HUES48 (cell line): Measurements from ENCODE around the gene MPPED1.

Source experiments
- H3K27ac ChIP-seq: one replicate; pipeline ENCODE4 v1.7.0; 2013; ENCODE audit warnings: low read depth, low read length, inconsistent platforms
- H3K27me3 ChIP-seq: 2 replicates; pipeline ENCODE4 v1.6.1; 2013; ENCODE audit warnings: mild to moderate bottlenecking, low read length; ENCODE audit not compliant: control insufficient read depth, insufficient read depth
- H3K36me3 ChIP-seq: 2 replicates; pipeline ENCODE4 v1.6.1; 2013; ENCODE audit warnings: low read length; ENCODE audit not compliant: control insufficient read depth, insufficient read depth
- H3K4me1 ChIP-seq: 2 replicates; pipeline ENCODE4 v1.6.1; 2013; ENCODE audit warnings: mild to moderate bottlenecking, low read length; ENCODE audit not compliant: control insufficient read depth, insufficient read depth
- H3K4me3 ChIP-seq: 2 replicates; pipeline ENCODE4 v1.5.1; 2013; ENCODE audit warnings: mild to moderate bottlenecking, low read depth, low read length
- H3K9ac ChIP-seq: 2 replicates; pipeline ENCODE4 v1.6.1; 2013; ENCODE audit warnings: mild to moderate bottlenecking, low read depth, low read length, moderate library complexity
- H3K9me3 ChIP-seq: 2 replicates; pipeline ENCODE4 v1.6.1; 2013; ENCODE audit warnings: low read length; ENCODE audit not compliant: control insufficient read depth, insufficient read depth

The MPPED1 gene

DNA sequence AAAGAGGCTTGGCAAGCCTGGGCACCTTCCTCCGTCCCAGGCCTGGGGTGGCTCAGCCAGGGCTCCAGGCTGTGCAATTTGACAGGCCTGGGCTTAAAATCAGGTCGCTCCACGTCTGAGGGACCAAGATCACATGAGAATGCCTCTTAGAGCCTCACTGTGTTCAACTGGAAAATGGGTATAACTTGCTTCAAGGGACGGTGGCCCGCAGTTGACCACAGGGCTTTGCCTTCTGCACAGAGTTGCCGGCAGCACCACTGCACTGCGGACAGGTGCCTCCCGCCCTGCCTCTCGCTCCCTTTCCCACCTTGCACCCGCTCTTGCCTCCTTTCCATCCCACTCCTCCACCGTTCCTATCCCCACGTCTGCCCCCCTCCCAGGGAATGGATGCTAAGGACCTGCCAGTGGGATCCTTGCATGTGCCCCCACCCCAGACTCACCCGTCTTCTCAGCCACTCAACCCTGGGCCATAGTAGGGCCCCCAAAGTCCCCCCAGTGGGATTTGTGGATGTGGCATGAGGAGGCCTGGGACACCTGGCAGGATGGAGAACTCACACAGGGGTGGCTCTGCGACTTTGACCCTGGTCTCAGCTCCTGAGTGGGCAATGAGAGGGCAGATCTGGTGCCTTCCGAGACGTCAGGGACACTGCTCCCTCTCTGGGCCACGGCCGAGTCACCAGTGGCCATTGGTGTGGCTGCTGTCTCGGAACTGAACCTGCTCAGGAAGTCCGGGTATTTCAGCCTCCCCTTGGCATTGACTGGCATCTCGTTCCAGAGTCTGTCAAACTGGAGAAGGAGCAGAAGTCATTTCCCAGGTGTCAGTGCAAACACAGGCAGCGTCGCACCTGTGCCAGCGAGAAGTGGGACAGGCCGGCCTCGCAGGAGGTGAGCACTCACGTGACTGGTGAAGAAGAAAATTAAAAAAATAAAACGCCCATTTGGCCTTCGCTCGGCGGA is 128.0 kb downstream of the MPPED1 start:
- H3K9me3 ChIP-seq: peaks cover 7% of the 10 kb centered on the region
- no peak overlapping the region for H3K4me3 ChIP-seq
- no peak overlapping the region for H3K27ac ChIP-seq
- no peaks in the 10 kb centered on the region for H3K36me3 ChIP-seq
- H3K27me3 ChIP-seq: no peaks in the 10 kb centered on the region
- no peaks in the 10 kb centered on the region for H3K4me1 ChIP-seq
- H3K9ac ChIP-seq: no peak overlapping the region

DNA sequence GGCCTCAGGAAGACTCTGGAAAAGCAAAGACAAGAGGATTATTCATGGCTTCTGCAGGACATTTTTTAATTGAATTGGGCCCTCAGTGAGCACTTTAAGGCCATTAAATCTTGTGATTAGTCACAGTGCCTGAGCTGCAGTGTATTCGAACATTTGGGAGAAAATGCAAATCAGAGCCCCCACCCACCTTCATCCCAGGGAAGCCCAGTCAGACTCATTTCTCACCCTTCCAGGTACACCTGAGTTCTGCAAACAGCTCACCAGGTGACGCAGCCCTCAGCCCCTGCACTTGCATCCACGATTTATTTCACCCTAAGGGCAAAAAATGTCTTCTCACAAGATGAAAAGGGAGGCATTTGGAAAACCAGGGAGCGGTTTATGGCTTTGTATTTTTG is 128.7 kb downstream of the MPPED1 start:
- Histone ChIP-seq H3K9me3 (peaks cover 7% of the 10 kb centered on the region), H3K4me3 (no peak overlapping the region), H3K27ac (no peak overlapping the region), H3K27me3 (no peaks in the 10 kb centered on the region), H3K9ac (no peak overlapping the region), H3K4me1 (no peaks in the 10 kb centered on the region), H3K36me3 (no peaks in the 10 kb centered on the region)

GRCh38 chr22:43541022-43541421 is 129.2 kb downstream of the MPPED1 start:
- Histone ChIP-seq H3K9ac (no peak overlapping the region), H3K4me1 (no peaks in the 10 kb centered on the region), H3K36me3 (no peaks in the 10 kb centered on the region), H3K27ac (no peak overlapping the region), H3K4me3 (no peak overlapping the region), H3K27me3 (no peaks in the 10 kb centered on the region), H3K9me3 (peaks cover 7% of the 10 kb centered on the region)

GRCh38 chr22:43541462-43542407 is 129.9 kb downstream of the MPPED1 start:
- no peaks in the 10 kb centered on the region for H3K4me1 ChIP-seq
- H3K36me3 ChIP-seq: no peaks in the 10 kb centered on the region
- H3K27ac ChIP-seq: no peak overlapping the region
- no peak overlapping the region for H3K4me3 ChIP-seq
- no peaks in the 10 kb centered on the region for H3K27me3 ChIP-seq
- H3K9me3 ChIP-seq: peaks cover 5% of the 10 kb centered on the region
- H3K9ac ChIP-seq: no peak overlapping the region

GRCh38 chr22:43542681-43543521 is 131.1 kb downstream of the MPPED1 start:
- Histone ChIP-seq H3K9ac (no peak overlapping the region), H3K27ac (no peak overlapping the region), H3K4me1 (no peaks in the 10 kb centered on the region), H3K36me3 (no peaks in the 10 kb centered on the region), H3K27me3 (no peaks in the 10 kb centered on the region), H3K4me3 (no peak overlapping the region), H3K9me3 (no peaks in the 10 kb centered on the region)

DNA sequence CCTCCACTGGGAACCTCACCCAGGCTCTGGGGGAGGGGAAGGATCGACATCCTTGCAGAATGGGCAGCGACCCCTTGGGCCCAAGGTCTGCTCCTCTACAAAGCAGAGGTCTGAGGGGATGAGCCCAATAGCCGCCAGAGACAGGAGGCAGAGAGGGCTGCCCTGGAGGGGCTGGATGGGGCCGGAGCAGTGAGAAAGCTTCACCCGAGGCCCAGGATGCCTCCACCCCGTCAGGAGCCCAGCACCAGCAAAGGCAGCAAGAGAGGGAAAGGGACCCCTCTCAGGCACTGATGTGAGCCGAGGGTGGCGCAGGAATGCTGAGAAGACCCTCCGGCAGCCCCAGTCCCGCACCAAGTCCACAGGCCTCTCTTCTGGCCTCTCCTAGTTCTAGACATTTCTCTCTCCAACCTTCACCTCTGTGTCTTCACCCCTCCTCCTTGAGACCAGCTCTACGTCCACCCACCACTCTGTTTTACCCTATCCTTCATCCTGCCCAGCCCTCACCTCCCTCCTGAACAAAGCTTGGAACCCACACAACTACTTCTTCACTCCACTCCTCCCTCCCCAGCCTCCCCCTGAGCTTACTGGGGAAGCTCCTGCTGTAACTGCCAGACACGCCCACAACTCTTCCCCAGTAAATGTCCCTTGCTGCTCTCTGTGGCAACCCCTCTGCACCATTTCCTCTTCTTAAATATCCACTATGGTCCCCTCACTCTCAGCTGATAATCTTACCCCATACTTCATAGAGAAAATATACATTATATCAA is 131.9 kb downstream of the MPPED1 start:
- no peak overlapping the region for H3K9ac ChIP-seq
- no peak overlapping the region for H3K27ac ChIP-seq
- H3K27me3 ChIP-seq: no peaks in the 10 kb centered on the region
- H3K36me3 ChIP-seq: no peaks in the 10 kb centered on the region
- no peaks in the 10 kb centered on the region for H3K4me1 ChIP-seq
- H3K9me3 ChIP-seq: no peaks in the 10 kb centered on the region
- no peak overlapping the region for H3K4me3 ChIP-seq

- no peaks in the 10 kb centered on the region for H3K36me3 ChIP-seq
- no peak overlapping the region for H3K27ac ChIP-seq
- H3K9ac ChIP-seq: no peak overlapping the region
- H3K27me3 ChIP-seq: no peaks in the 10 kb centered on the region
- H3K4me3 ChIP-seq: no peak overlapping the region
- H3K9me3 ChIP-seq: no peaks in the 10 kb centered on the region
- H3K4me1 ChIP-seq: no peaks in the 10 kb centered on the region
Measured at GRCh38 chr22:43544289-43544673, 132.5 kb downstream of the MPPED1 start.

DNA sequence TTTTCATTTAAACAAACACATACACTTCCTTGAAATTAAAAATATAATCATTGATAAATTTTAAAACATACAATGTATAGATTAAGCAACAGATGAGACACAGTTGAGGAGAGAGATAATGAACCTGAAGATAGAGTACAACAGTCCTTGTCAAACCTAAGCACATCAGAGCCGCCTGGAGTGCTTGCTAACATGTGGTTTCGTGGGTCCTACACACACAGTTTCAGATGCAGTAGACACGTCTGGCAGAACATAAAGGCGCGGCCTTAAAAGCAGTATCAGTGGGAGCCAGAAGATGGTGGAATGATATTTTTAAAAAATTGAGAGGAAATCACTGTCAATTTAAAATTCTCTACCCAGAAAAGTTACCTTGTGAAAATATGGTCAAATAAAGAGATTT is 134.4 kb downstream of the MPPED1 start:
- H3K4me1 ChIP-seq: no peaks in the 10 kb centered on the region
- H3K4me3 ChIP-seq: no peak overlapping the region
- no peak overlapping the region for H3K9ac ChIP-seq
- no peak overlapping the region for H3K27ac ChIP-seq
- no peaks in the 10 kb centered on the region for H3K36me3 ChIP-seq
- H3K9me3 ChIP-seq: no peaks in the 10 kb centered on the region
- no peaks in the 10 kb centered on the region for H3K27me3 ChIP-seq

GRCh38 chr22:43550024-43550620 is 138.3 kb downstream of the MPPED1 start:
- Histone ChIP-seq H3K36me3 (no peaks in the 10 kb centered on the region), H3K9me3 (no peaks in the 10 kb centered on the region), H3K4me3 (no peak overlapping the region), H3K27ac (no peak overlapping the region), H3K4me1 (no peaks in the 10 kb centered on the region), H3K9ac (no peak overlapping the region), H3K27me3 (no peaks in the 10 kb centered on the region)

- no peaks in the 10 kb centered on the region for H3K36me3 ChIP-seq
- H3K27me3 ChIP-seq: no peaks in the 10 kb centered on the region
Measured at GRCh38 chr22:43550672-43551071, 138.9 kb downstream of the MPPED1 start.

More at GRCh38 chr22:43550672-43551071, 138.9 kb downstream of the MPPED1 start:
- Histone ChIP-seq H3K27ac (no peak overlapping the region), H3K9me3 (no peaks in the 10 kb centered on the region), H3K4me1 (no peaks in the 10 kb centered on the region), H3K4me3 (no peak overlapping the region), H3K9ac (no peak overlapping the region)
